ENCODE measurements around the gene EPHB6.

The EPHB6 gene

DNA sequence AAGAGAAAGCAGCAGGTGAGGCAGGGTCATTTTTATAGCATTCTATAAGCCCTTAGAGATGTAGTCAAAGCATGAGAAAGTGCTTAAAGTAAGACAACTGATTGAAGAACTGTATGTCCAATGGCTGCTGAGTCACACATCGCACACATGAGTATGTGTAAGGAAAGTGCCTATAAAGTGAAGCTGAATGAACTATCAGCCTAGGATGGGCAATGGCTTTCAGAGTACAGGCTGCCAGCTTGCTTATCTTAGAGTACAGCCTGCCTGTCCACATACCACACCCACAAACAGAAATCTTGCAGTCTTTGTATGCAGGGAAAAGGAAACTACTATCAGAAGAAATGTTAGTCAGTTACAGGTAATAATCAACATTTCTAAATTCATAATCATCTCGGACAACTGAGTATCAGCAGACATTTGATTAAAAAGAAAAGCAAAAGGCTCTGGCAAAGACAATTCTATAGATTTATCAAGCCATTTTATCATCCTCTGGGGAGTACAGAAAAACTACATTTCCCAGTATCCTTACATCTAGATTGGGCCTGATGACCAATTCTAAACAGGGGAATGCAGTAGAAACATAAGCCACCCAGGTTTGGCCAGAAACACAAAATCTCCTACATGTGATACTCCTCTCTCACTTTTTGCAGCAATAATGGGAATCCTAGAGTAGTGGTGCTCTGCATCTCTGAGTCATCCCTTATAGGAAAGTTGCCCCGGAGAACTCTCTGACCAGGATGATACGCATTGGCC, 16.2 kb upstream of the EPHB6 start:
- H3K9me3 ChIP-seq (ENCODE audit: control insufficient read depth, insufficient read depth, low read length) = no peaks in the 10 kb centered on the region
- H3K36me3 ChIP-seq (ENCODE audit: control insufficient read depth, insufficient read depth, low read length) = no peaks in the 10 kb centered on the region
- no peak overlapping the region for H3K4me3 ChIP-seq (ENCODE audit: low read depth, low read length)
- no peak overlapping the region for H3K9ac ChIP-seq (ENCODE audit: low read depth, low read length)
- no peaks in the 10 kb centered on the region for H3K4me1 ChIP-seq (ENCODE audit: control insufficient read depth, insufficient read depth, low read length)
- H3K27me3 ChIP-seq (ENCODE audit: control insufficient read depth, insufficient read depth, low read length) = no peaks in the 10 kb centered on the region

DNA sequence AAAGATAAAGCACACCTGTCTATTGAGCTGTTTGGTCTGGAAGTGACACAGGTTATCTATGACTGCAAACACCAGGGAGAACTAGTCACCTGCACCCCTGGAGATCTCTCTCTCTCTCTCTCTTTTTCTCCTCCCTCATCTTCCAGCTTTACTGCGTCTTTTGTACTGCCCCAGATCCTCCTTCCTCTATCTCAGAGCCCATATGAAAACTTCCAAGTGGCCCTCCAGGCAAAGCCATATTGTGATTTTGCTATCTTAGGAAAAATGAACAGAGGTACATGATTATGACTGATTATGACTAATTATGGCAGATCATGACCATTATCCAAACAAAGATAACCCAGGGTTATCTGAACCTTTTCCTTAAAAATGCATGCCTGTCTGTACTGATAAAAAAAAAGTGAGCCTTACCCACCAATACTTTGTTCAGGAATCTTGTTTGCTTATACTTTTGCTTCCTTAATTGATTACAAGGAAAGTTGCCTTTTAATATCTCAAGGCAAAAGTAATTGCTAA, 12.6 kb upstream of the EPHB6 start:
- no peak overlapping the region for H3K4me3 ChIP-seq (ENCODE audit: low read depth, low read length)
- H3K9ac ChIP-seq (ENCODE audit: low read depth, low read length) = no peak overlapping the region
- H3K27me3 ChIP-seq (ENCODE audit: control insufficient read depth, insufficient read depth, low read length) = no peaks in the 10 kb centered on the region
- H3K9me3 ChIP-seq (ENCODE audit: control insufficient read depth, insufficient read depth, low read length) = no peaks in the 10 kb centered on the region
- no peaks in the 10 kb centered on the region for H3K36me3 ChIP-seq (ENCODE audit: control insufficient read depth, insufficient read depth, low read length)
- no peaks in the 10 kb centered on the region for H3K4me1 ChIP-seq (ENCODE audit: control insufficient read depth, insufficient read depth, low read length)

- Histone ChIP-seq H3K4me3 (ENCODE audit: low read depth, low read length) (no peak overlapping the region), H3K4me1 (ENCODE audit: control insufficient read depth, insufficient read depth, low read length) (no peaks in the 10 kb centered on the region), H3K27me3 (ENCODE audit: control insufficient read depth, insufficient read depth, low read length) (no peaks in the 10 kb centered on the region), H3K9me3 (ENCODE audit: control insufficient read depth, insufficient read depth, low read length) (no peaks in the 10 kb centered on the region), H3K36me3 (ENCODE audit: control insufficient read depth, insufficient read depth, low read length) (no peaks in the 10 kb centered on the region), H3K9ac (ENCODE audit: low read depth, low read length) (no peak overlapping the region)
Measured at GRCh38 chr7:142847353-142847752, 7.5 kb upstream of the EPHB6 start.

DNA sequence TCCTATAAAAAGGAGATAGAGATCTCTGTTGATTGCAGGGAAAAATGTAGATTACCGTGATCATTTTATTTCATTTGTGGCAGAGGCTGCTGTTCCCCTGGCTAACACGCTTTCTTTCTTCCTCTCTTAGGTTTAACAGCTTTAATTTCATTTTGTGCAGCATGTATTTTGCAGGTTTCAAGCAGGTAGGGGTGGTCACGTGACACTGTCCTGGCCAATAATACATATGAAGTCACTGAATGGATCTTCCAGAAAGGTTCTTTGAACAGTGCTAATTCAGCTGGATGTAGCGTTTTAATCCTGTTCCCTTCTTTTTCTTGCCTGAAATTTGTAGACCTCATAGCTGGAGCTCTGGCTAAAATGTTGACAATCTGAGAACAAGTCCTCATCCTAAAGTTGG, 3.6 kb upstream of the EPHB6 start:
- no peaks in the 10 kb centered on the region for H3K9me3 ChIP-seq (ENCODE audit: control insufficient read depth, insufficient read depth, low read length)
- no peaks in the 10 kb centered on the region for H3K36me3 ChIP-seq (ENCODE audit: control insufficient read depth, insufficient read depth, low read length)
- no peak overlapping the region for H3K9ac ChIP-seq (ENCODE audit: low read depth, low read length)
- H3K4me3 ChIP-seq (ENCODE audit: low read depth, low read length) = no peak overlapping the region
- H3K4me1 ChIP-seq (ENCODE audit: control insufficient read depth, insufficient read depth, low read length) = no peaks in the 10 kb centered on the region
- peaks cover 11% of the 10 kb centered on the region for H3K27me3 ChIP-seq (ENCODE audit: control insufficient read depth, insufficient read depth, low read length)

DNA sequence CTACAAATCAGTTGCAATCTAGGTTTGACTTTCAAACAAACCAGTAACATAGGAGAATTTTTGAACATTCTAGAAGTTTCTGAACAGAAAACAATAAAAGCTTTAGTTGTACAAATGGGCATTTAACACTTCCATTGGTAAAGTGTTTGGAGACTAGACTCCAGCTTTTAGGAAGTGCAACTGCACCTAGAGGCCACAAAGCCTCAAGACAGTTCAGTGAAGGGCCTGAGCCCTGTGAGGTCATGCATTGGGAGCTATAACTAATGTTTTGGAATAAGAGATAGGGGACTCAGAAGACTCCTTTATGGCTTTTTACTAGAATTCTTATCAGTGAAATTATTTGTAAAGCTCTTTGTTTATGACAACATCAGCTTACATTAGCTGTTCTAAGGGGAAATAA, 3.0 kb upstream of the EPHB6 start:
- Histone ChIP-seq H3K4me3 (ENCODE audit: low read depth, low read length) (no peak overlapping the region), H3K9ac (ENCODE audit: low read depth, low read length) (no peak overlapping the region), H3K4me1 (ENCODE audit: control insufficient read depth, insufficient read depth, low read length) (no peaks in the 10 kb centered on the region), H3K36me3 (ENCODE audit: control insufficient read depth, insufficient read depth, low read length) (no peaks in the 10 kb centered on the region), H3K9me3 (ENCODE audit: control insufficient read depth, insufficient read depth, low read length) (no peaks in the 10 kb centered on the region), H3K27me3 (ENCODE audit: control insufficient read depth, insufficient read depth, low read length) (peaks cover 17% of the 10 kb centered on the region)

GRCh38 chr7:142853739-142854371, 1.0 kb upstream of the EPHB6 start:
- H3K36me3 ChIP-seq (ENCODE audit: control insufficient read depth, insufficient read depth, low read length) = no peaks in the 10 kb centered on the region
- peaks cover 2% of the 10 kb centered on the region for H3K4me1 ChIP-seq (ENCODE audit: control insufficient read depth, insufficient read depth, low read length)
- no peaks in the 10 kb centered on the region for H3K9me3 ChIP-seq (ENCODE audit: control insufficient read depth, insufficient read depth, low read length)
- peak overlapping the region; percentile 93 for H3K4me3 ChIP-seq (ENCODE audit: low read depth, low read length)
- H3K9ac ChIP-seq (ENCODE audit: low read depth, low read length) = peak overlapping the region; percentile 74
- H3K27me3 ChIP-seq (ENCODE audit: control insufficient read depth, insufficient read depth, low read length) = peaks cover 21% of the 10 kb centered on the region

GRCh38 chr7:142855114-142855743, 353 bp downstream of the EPHB6 start:
- Histone ChIP-seq H3K36me3 (ENCODE audit: control insufficient read depth, insufficient read depth, low read length) (no peaks in the 10 kb centered on the region), H3K4me3 (ENCODE audit: low read depth, low read length) (peak overlapping the region; percentile 71), H3K4me1 (ENCODE audit: control insufficient read depth, insufficient read depth, low read length) (peaks cover 2% of the 10 kb centered on the region), H3K9ac (ENCODE audit: low read depth, low read length) (no peak overlapping the region), H3K9me3 (ENCODE audit: control insufficient read depth, insufficient read depth, low read length) (no peaks in the 10 kb centered on the region), H3K27me3 (ENCODE audit: control insufficient read depth, insufficient read depth, low read length) (peaks cover 21% of the 10 kb centered on the region)

DNA sequence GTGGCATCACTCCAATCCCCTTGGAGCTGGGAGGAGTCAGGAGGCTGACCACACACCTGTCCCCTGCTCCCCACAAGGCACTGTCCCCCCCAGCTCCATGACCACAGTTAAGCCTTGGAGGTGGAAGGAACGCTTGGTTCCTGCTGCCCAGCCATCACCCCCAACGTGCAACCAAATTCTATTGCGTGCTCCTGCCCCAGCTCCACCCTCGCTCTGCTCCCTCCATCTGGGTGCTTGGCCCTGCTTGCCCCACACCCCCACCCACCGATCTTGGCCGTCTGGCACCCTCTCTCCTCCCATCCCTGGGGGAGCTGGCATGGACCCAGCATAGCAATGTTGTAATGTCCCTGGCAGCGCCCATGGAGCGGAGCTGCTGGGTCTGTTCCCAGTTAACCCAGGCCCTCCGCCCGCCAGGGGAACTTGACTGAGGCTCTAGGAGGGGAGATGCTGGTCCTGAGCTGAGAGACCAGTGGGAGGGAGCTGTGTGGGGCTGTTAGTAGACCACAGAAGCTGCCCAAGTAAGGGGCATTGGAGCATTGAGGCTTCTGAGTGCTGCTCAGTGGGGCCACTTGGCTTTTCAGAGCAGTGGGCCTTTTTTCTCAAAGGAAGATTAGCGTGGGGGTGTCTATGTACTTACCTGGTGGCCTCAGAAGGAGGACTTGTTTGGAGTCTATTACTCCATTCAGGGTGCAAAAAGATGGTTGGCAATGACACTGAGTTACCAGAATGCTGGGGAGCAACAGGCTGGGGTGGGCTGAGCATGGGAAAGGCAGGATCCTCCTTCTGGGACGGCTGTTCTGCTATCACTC, 1.1 kb downstream of the EPHB6 start:
- H3K36me3 ChIP-seq (ENCODE audit: control insufficient read depth, insufficient read depth, low read length) = no peaks in the 10 kb centered on the region
- no peak overlapping the region for H3K9ac ChIP-seq (ENCODE audit: low read depth, low read length)
- H3K4me1 ChIP-seq (ENCODE audit: control insufficient read depth, insufficient read depth, low read length) = peaks cover 2% of the 10 kb centered on the region
- H3K27me3 ChIP-seq (ENCODE audit: control insufficient read depth, insufficient read depth, low read length) = peaks cover 21% of the 10 kb centered on the region
- peak overlapping the region; percentile 71 for H3K4me3 ChIP-seq (ENCODE audit: low read depth, low read length)
- H3K9me3 ChIP-seq (ENCODE audit: control insufficient read depth, insufficient read depth, low read length) = no peaks in the 10 kb centered on the region

- H3K9me3 ChIP-seq (ENCODE audit: control insufficient read depth, insufficient read depth, low read length) = no peaks in the 10 kb centered on the region
- peaks cover 21% of the 10 kb centered on the region for H3K27me3 ChIP-seq (ENCODE audit: control insufficient read depth, insufficient read depth, low read length)
- H3K4me1 ChIP-seq (ENCODE audit: control insufficient read depth, insufficient read depth, low read length) = peaks cover 4% of the 10 kb centered on the region
- no peak overlapping the region for H3K9ac ChIP-seq (ENCODE audit: low read depth, low read length)
- H3K4me3 ChIP-seq (ENCODE audit: low read depth, low read length) = no peak overlapping the region
- no peaks in the 10 kb centered on the region for H3K36me3 ChIP-seq (ENCODE audit: control insufficient read depth, insufficient read depth, low read length)
Measured at GRCh38 chr7:142856565-142857245, 1.8 kb downstream of the EPHB6 start.

DNA sequence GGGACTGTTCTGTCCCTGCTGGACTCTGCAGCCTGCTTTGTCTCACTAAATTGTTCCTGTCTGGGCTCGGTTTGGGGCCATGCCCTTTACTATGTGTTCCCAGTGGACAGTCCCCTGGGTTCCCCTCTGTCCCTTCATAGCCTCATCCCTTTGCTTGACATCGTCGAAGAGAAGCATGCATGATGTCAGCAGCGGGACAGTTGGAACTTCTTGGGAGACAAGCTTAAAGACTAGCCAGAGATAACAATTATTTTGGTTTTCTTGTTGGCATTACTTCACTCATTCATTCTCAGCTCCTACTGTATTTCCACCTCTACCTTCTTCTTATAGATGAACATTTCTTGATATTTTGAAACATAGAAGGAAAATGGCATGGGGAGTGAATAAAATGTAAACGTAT, 2.7 kb downstream of the EPHB6 start:
- Histone ChIP-seq H3K27me3 (ENCODE audit: control insufficient read depth, insufficient read depth, low read length) (peaks cover 21% of the 10 kb centered on the region), H3K4me3 (ENCODE audit: low read depth, low read length) (no peak overlapping the region), H3K4me1 (ENCODE audit: control insufficient read depth, insufficient read depth, low read length) (peaks cover 7% of the 10 kb centered on the region), H3K36me3 (ENCODE audit: control insufficient read depth, insufficient read depth, low read length) (no peaks in the 10 kb centered on the region), H3K9ac (ENCODE audit: low read depth, low read length) (no peak overlapping the region), H3K9me3 (ENCODE audit: control insufficient read depth, insufficient read depth, low read length) (no peaks in the 10 kb centered on the region)

GRCh38 chr7:142859411-142859810, 4.5 kb downstream of the EPHB6 start:
- no peak overlapping the region for H3K9ac ChIP-seq (ENCODE audit: low read depth, low read length)
- no peaks in the 10 kb centered on the region for H3K9me3 ChIP-seq (ENCODE audit: control insufficient read depth, insufficient read depth, low read length)
- no peak overlapping the region for H3K4me3 ChIP-seq (ENCODE audit: low read depth, low read length)
- H3K4me1 ChIP-seq (ENCODE audit: control insufficient read depth, insufficient read depth, low read length) = peaks cover 9% of the 10 kb centered on the region
- H3K27me3 ChIP-seq (ENCODE audit: control insufficient read depth, insufficient read depth, low read length) = peaks cover 21% of the 10 kb centered on the region
- no peaks in the 10 kb centered on the region for H3K36me3 ChIP-seq (ENCODE audit: control insufficient read depth, insufficient read depth, low read length)

Data from iPS-15b (cell line).